Activated gamma-delta T cell treated with anti-CD3 and anti-CD28 coated beads, Interleukin-2, amount 50 U/mL, for 16 hours (primary cell): ENCODE data around the gene DTYMK.

ENCODE experiments used
- DNase-seq: peaks from one replicate; pipeline ENCODE4 v3.0.0-alpha.2; 2020; ENCODE audit warnings: low read depth

Gene DTYMK

GRCh38 chr2:241686650-241687425 is at the start of gene DTYMK:
Gene DTYMK, minus strand, starts transcription at chr2:241686815. Its CDS starts 32 bp downstream, at chr2:241686783.
- DNase-seq, result peak; percentile 94

GRCh38 chr2:241736111-241736510 is 49.5 kb upstream of the DTYMK start:
- DNase-seq, result no peak

- DNase-seq, result peak; percentile 90
These were observed 48.0 kb upstream of the DTYMK start, which contains the start of gene D2HGDH for GRCh38 chr2:241734467-241735208. Gene D2HGDH, plus strand, starts transcription at chr2:241734630. Its CDS starts 595 bp downstream, at chr2:241735225.

- no peak for DNase-seq
These were observed 47.5 kb upstream of the DTYMK start for GRCh38 chr2:241734208-241734466.

- no peak for DNase-seq
These were observed 47.0 kb upstream of the DTYMK start for GRCh38 chr2:241733391-241734207.

- peak; percentile 36 for DNase-seq
These were observed 46.0 kb upstream of the DTYMK start for GRCh38 chr2:241732513-241733186.

GRCh38 chr2:241730671-241731293 is 44.2 kb upstream of the DTYMK start:
- no peak for DNase-seq

GRCh38 chr2:241729868-241730267 is 43.3 kb upstream of the DTYMK start:
- DNase-seq, result no peak

GRCh38 chr2:241728627-241729026 is 42.0 kb upstream of the DTYMK start:
- DNase-seq, result no peak

- DNase-seq, result no peak
These were observed 41.4 kb upstream of the DTYMK start for GRCh38 chr2:241728000-241728399.

GRCh38 chr2:241726459-241726858 is 39.8 kb upstream of the DTYMK start:
- no peak for DNase-seq

GRCh38 chr2:241724975-241725870 is 38.6 kb upstream of the DTYMK start:
- no peak for DNase-seq

- DNase-seq, result no peak
These were observed 37.8 kb upstream of the DTYMK start for GRCh38 chr2:241724259-241724974.

- DNase-seq, result no peak
These were observed 36.4 kb upstream of the DTYMK start for GRCh38 chr2:241722896-241723454.

GRCh38 chr2:241721852-241722251 is 35.2 kb upstream of the DTYMK start:
- DNase-seq, result no peak

GRCh38 chr2:241720560-241720959 is 33.9 kb upstream of the DTYMK start:
- DNase-seq, result no peak

- DNase-seq, result no peak
These were observed 33.5 kb upstream of the DTYMK start for GRCh38 chr2:241720099-241720498.

GRCh38 chr2:241719093-241719492 is 32.5 kb upstream of the DTYMK start:
- no peak for DNase-seq

- DNase-seq, result no peak
These were observed 22.3 kb upstream of the DTYMK start for GRCh38 chr2:241708879-241709278.

- DNase-seq, result no peak
These were observed 19.9 kb upstream of the DTYMK start for GRCh38 chr2:241706537-241706936.
